Lung (tissue), 12 donors: ENCODE measurements around the gene TP63. TPM values are rescaled to one million over a fixed set of nuclear protein-coding genes. Genes with fewer than 3 reads are reported as not detected.

Experiments
- ATAC-seq: fragments of 200-7000 bp; cut with Tn5 transposase; one replicate; pipeline ENCODE4 v1.9.1; 2020; ENCODE audit warnings: moderate number of reproducible peaks; ENCODE audit not compliant: insufficient read depth, low FRiP score
- DNase-seq, 3 donors: peaks; one replicate each; pipeline ENCODE4 v3.0.0-alpha.2; 2013 to 2017
- H3K27ac ChIP-seq, 2 donors: one replicate each; pipeline ENCODE4 v1.5.1; 2013; ENCODE audit warnings: mild to moderate bottlenecking in 2 of 2, moderate library complexity in 2 of 2, control low read depth in 1 of 2, inconsistent platforms in 1 of 2, low read depth in 1 of 2, low read length in 1 of 2
- H3K27me3 ChIP-seq, 3 donors: one replicate each; pipeline ENCODE4 v1.5.1; 2013; ENCODE audit warnings: low read length in 2 of 3; ENCODE audit not compliant: control insufficient read depth in 3 of 3, insufficient read depth in 3 of 3
- H3K36me3 ChIP-seq, 4 donors: one replicate each; pipeline ENCODE4 v1.5.1; 2013; ENCODE audit warnings: low read length in 4 of 4, mild to moderate bottlenecking in 1 of 4, moderate library complexity in 1 of 4; ENCODE audit not compliant: control insufficient read depth in 4 of 4, insufficient read depth in 4 of 4
- H3K4me1 ChIP-seq, 5 donors: one replicate each; pipeline ENCODE4 v1.5.1; 2013; ENCODE audit warnings: low read length in 5 of 5, mild to moderate bottlenecking in 2 of 5, moderate library complexity in 1 of 5; ENCODE audit not compliant: control insufficient read depth in 5 of 5, insufficient read depth in 5 of 5
- H3K4me3 ChIP-seq: one replicate; pipeline ENCODE4 v1.5.1; 2013; ENCODE audit warnings: mild to moderate bottlenecking, control low read depth, moderate library complexity
- H3K9ac ChIP-seq, 2 donors: one replicate each; pipeline ENCODE4 v1.5.1; 2013; ENCODE audit warnings: low read length in 2 of 2, control low read depth in 1 of 2; ENCODE audit not compliant: insufficient read depth in 1 of 2
- H3K9me3 ChIP-seq, 4 donors: one replicate each; pipeline ENCODE4 v1.5.1; 2013; ENCODE audit warnings: low read length in 3 of 4, mild to moderate bottlenecking in 1 of 4, moderate library complexity in 1 of 4; ENCODE audit not compliant: control insufficient read depth in 4 of 4, insufficient read depth in 3 of 4
- CTCF ChIP-seq: IDR thresholded peaks from 2 replicates; pipeline ENCODE4 v1.5.1; 2012; ENCODE audit warnings: mild to moderate bottlenecking; ENCODE audit errors: control extremely low read depth, extremely low read depth
- WGBS, 2 donors: extraction: QIAGEN DNeasy Blood & Tissue Kit; methylation state at CpG; one replicate each; pipeline ENCODE4 v1.1.7; 2013; 5-methylcytosine and 5-hydroxymethylcytosine counted together
- polyA plus RNA-seq, 2 donors: library from polyadenylated mRNA; stranded (reverse); fragments of 200-250 nt; gene quantifications; one replicate each; pipeline ENCODE4 v1.2.1, GENCODE V29; 2013
- total RNA-seq, 2 donors: library from RNA; depleted of rRNA in 1 of 2; stranded (reverse); fragments of >200 nt in 1 of 2; gene quantifications; one replicate each; pipeline ENCODE4 v1.2.1, GENCODE V29; 2014 to 2021
- donor health status: control.
- donor health status: control.
- donor health status: Bipolar disorder and iron deficiency.
- donor health status: healthy.
- donor health status: DM: yes; HTN: yes; CAD: no.

Gene TP63
- total and polyA plus RNA-seq, 4 donors: 1.1 to 12.3 (median 2.7) TPM

- WGBS, 2 donors: 83 to 94% methylated on average over 5 of the region's 5 CpGs
- TF ChIP-seq CTCF: no peak
- Histone ChIP-seq H3K27ac (no peak overlapping the region), H3K27me3 (no peaks in the 10 kb centered on the region), H3K4me1 (no peaks in the 10 kb centered on the region), H3K36me3 (no peaks in the 10 kb centered on the region), H3K4me3 (no peak overlapping the region), H3K9me3 (no peaks in the 10 kb centered on the region), H3K9ac (no peak overlapping the region)
- peak in 2 of 3 donors; percentile 22 to 26 for DNase-seq
- ATAC-seq: no peak
Measured at GRCh38 chr3:189636048-189636447, 4.9 kb downstream of the TP63 start.

DNA sequence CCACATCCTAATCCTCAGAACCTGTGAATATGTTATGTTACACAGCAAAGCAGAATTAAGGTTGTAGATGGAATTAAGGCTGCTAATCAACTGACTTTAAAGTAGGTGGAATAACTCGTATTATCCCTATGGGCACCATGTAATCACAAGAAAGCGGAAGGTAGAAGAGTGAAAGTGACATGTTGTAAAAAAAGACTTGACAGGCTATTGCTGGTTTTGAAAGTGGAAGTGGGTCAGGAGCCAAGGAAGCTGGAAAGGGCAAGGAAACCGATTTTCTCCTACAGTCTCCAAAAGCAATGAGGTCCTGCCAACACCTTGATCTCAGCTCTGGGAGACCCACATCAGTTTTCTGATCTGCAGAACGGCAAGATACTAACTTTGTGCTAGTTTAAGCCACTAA, 6.6 kb downstream of the TP63 start:
- no peak overlapping the region for H3K9ac ChIP-seq
- no peaks in the 10 kb centered on the region for H3K27me3 ChIP-seq
- no peak overlapping the region for H3K4me3 ChIP-seq
- ATAC-seq (no peak), DNase-seq (no peak)
- H3K36me3 ChIP-seq: no peaks in the 10 kb centered on the region
- TF ChIP-seq CTCF: no peak
- no peaks in the 10 kb centered on the region for H3K4me1 ChIP-seq
- no peak overlapping the region for H3K27ac ChIP-seq
- 85 to 86% methylated on average over 4 of the region's 4 CpGs for WGBS, 2 donors
- H3K9me3 ChIP-seq: no peaks in the 10 kb centered on the region

DNA sequence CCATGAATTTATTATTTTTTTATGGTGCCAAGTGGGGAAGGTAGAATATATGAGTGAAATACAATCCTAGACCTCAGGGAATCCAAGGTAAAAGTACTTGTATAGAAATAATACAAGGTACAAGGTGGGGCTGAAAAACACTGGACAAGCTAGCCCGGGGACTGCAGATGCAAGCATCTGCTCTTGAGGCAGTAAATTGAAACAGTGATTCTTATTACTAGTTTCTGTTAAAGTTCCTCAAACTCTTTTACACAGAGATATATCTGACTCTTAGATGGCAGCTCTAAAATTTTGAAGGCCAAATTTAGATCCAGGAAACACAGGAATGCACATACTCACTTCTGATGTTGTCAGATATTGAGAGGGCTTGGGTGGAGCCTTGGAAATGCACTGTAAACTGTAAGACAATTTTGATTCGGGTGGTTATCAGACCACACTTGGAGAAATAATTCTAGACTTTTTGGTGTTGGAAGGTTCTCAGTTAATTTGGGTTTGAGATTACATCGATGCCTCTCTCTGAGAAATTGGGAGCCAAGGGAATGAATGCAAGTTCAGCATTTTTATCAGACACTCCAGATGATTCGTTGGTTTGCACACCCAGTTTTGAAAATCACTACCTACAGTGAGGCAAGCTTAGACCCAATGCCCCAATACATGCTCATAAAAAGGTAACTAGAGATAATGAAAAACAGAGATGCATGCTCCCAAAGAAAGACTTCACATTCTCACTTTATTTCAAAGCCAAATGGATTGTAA, 7.3 kb downstream of the TP63 start:
- H3K27ac ChIP-seq: no peak overlapping the region
- no peaks in the 10 kb centered on the region for H3K27me3 ChIP-seq
- no peak overlapping the region for H3K9ac ChIP-seq
- WGBS, 2 donors: 74 to 75% methylated on average over 4 of the region's 4 CpGs
- no peaks in the 10 kb centered on the region for H3K36me3 ChIP-seq
- H3K9me3 ChIP-seq: no peaks in the 10 kb centered on the region
- H3K4me1 ChIP-seq: no peaks in the 10 kb centered on the region
- DNase-seq: no peak
- no peak for ATAC-seq
- no peak overlapping the region for H3K4me3 ChIP-seq
- no peak for TF ChIP-seq CTCF

GRCh38 chr3:189641776-189642175, 10.6 kb downstream of the TP63 start:
- Histone ChIP-seq H3K4me3 (no peak overlapping the region), H3K9ac (no peak overlapping the region), H3K36me3 (no peaks in the 10 kb centered on the region), H3K27me3 (no peaks in the 10 kb centered on the region), H3K27ac (no peak overlapping the region), H3K9me3 (no peaks in the 10 kb centered on the region), H3K4me1 (no peaks in the 10 kb centered on the region)
- DNase-seq (no peak), ATAC-seq (no peak)
- no peak for TF ChIP-seq CTCF
